Measurements from ENCODE around the gene ZP1. TPM values are rescaled to one million over a fixed set of nuclear protein-coding genes. Genes with fewer than 3 reads are reported as not detected.

ZP1 gene
- total RNA-seq, 1 experiment from 2014 or later: not detected

- TF ChIP-seq CTCF (IDR thresholded peaks at IDR 0.05; ENCODE audit: insufficient read depth in 1 of 2, low read depth in 1 of 2, low read length in 1 of 2, severe bottlenecking in 1 of 2, unreplicated experiment in 1 of 2): no peak
- no peak overlapping the region for H3K4me3 Mint-ChIP-seq (ENCODE audit: unreplicated experiment)
- Histone ChIP-seq H3K4me1 (peaks cover 25% of the 10 kb centered on the region), H3K4me3 (ENCODE audit: low read depth, low read length) (no peak overlapping the region), H3K27me3 (replicated peaks; ENCODE audit: control insufficient read depth, insufficient read depth, low read length) (no peaks in the 10 kb centered on the region), H3K9me3 (no peaks in the 10 kb centered on the region), H3K36me3 (ENCODE audit: control insufficient read depth, insufficient read depth, low read length) (no peaks in the 10 kb centered on the region)
- ChIA-PET POLR2A (no interaction called here), CTCF (no interaction called here)
- no peaks in the 10 kb centered on the region for H3K27me3 Mint-ChIP-seq (ENCODE audit: insufficient read depth, unreplicated experiment)
- H3K36me3 Mint-ChIP-seq (ENCODE audit: insufficient read depth, unreplicated experiment): peaks cover 23% of the 10 kb centered on the region
- H3K9me3 Mint-ChIP-seq (ENCODE audit: unreplicated experiment): no peaks in the 10 kb centered on the region
- no peak for DNase-seq
- H3K4me1 Mint-ChIP-seq (ENCODE audit: low read depth, unreplicated experiment): peaks cover 7% of the 10 kb centered on the region
- intact Hi-C loops (cut with micrococcal nuclease; ENCODE audit: unreplicated experiment): loop anchor here (5.0 kb wide), 1 partner anchor 208 kb away; no protein-coding TSS in a partner anchor
- BruUV-seq (replicated peaks): no TSS peak
- H3K27ac Mint-ChIP-seq (ENCODE audit: unreplicated experiment): no peak overlapping the region
Observed at GRCh38 chr11:60919320-60919719, 52.0 kb downstream of the ZP1 start.

GRCh38 chr11:60919956-60920355, 52.6 kb downstream of the ZP1 start:
- no peaks in the 10 kb centered on the region for H3K27me3 Mint-ChIP-seq (ENCODE audit: insufficient read depth, unreplicated experiment)
- TF ChIP-seq CTCF (IDR thresholded peaks at IDR 0.05; ENCODE audit: insufficient read depth in 1 of 2, low read depth in 1 of 2, low read length in 1 of 2, severe bottlenecking in 1 of 2, unreplicated experiment in 1 of 2): no peak
- Histone ChIP-seq H3K27me3 (replicated peaks; ENCODE audit: control insufficient read depth, insufficient read depth, low read length) (no peaks in the 10 kb centered on the region), H3K36me3 (ENCODE audit: control insufficient read depth, insufficient read depth, low read length) (no peaks in the 10 kb centered on the region), H3K9me3 (no peaks in the 10 kb centered on the region), H3K4me1 (peaks cover 25% of the 10 kb centered on the region), H3K4me3 (ENCODE audit: low read depth, low read length) (no peak overlapping the region)
- H3K9me3 Mint-ChIP-seq (ENCODE audit: unreplicated experiment): no peaks in the 10 kb centered on the region
- peaks cover 23% of the 10 kb centered on the region for H3K36me3 Mint-ChIP-seq (ENCODE audit: insufficient read depth, unreplicated experiment)
- H3K4me1 Mint-ChIP-seq (ENCODE audit: low read depth, unreplicated experiment): peaks cover 7% of the 10 kb centered on the region
- no peak for DNase-seq
- CTCF ChIA-PET: no interaction called here
- no TSS peak for BruUV-seq (replicated peaks)
- no peak overlapping the region for H3K27ac Mint-ChIP-seq (ENCODE audit: unreplicated experiment)
- intact Hi-C loops (cut with micrococcal nuclease; ENCODE audit: unreplicated experiment): loop anchor here (5.0 kb wide), 1 partner anchor 207 kb away; no protein-coding TSS in a partner anchor
- H3K4me3 Mint-ChIP-seq (ENCODE audit: unreplicated experiment): no peak overlapping the region
- POLR2A ChIA-PET: no interaction called here

- Mint-ChIP-seq H3K4me3 (ENCODE audit: unreplicated experiment) (no peak overlapping the region), H3K27ac (ENCODE audit: unreplicated experiment) (no peak overlapping the region), H3K27me3 (ENCODE audit: insufficient read depth, unreplicated experiment) (no peaks in the 10 kb centered on the region), H3K36me3 (ENCODE audit: insufficient read depth, unreplicated experiment) (peaks cover 29% of the 10 kb centered on the region), H3K9me3 (ENCODE audit: unreplicated experiment) (no peaks in the 10 kb centered on the region), H3K4me1 (ENCODE audit: low read depth, unreplicated experiment) (peaks cover 13% of the 10 kb centered on the region)
- no peaks in the 10 kb centered on the region for H3K36me3 ChIP-seq (ENCODE audit: control insufficient read depth, insufficient read depth, low read length)
- intact Hi-C loops (cut with micrococcal nuclease; ENCODE audit: unreplicated experiment): no loop called here
- ChIA-PET CTCF (no interaction called here), POLR2A (no interaction called here)
- no peaks in the 10 kb centered on the region for H3K9me3 ChIP-seq
- no peaks in the 10 kb centered on the region for H3K27me3 ChIP-seq (replicated peaks; ENCODE audit: control insufficient read depth, insufficient read depth, low read length)
- BruUV-seq (replicated peaks): no TSS peak
- DNase-seq: peak in 1 of 2 experiments; percentile 18
- no peak for TF ChIP-seq CTCF (IDR thresholded peaks at IDR 0.05; ENCODE audit: insufficient read depth in 1 of 2, low read depth in 1 of 2, low read length in 1 of 2, severe bottlenecking in 1 of 2, unreplicated experiment in 1 of 2)
- peaks cover 28% of the 10 kb centered on the region for H3K4me1 ChIP-seq
- no peak overlapping the region for H3K4me3 ChIP-seq (ENCODE audit: low read depth, low read length)
Observed at GRCh38 chr11:60921259-60921658, 53.9 kb downstream of the ZP1 start.
